HT-29 (cell line): Measurements from ENCODE around the gene HAT1. TPM values are rescaled to one million over a fixed set of nuclear protein-coding genes. Genes with fewer than 3 reads are reported as not detected.
A peak's percentile ranks its signal among the peaks of the same experiment; 100 is the strongest.
"Not testable (repeated sequence)": the region's sequence is repeated elsewhere in the genome, so short reads cannot be mapped to it uniquely, and the experiment has no call there.

Experiments
- DNase-seq: peaks from one replicate; pipeline ENCODE4 v3.0.0-alpha.2; 2015; ENCODE audit warnings: low spot score
- total RNA-seq: library from RNA; depleted of rRNA; stranded (reverse); fragments of >200 nt; shearing (Covaris generic); gene quantifications from 2 replicates; pipeline ENCODE4 v1.2.3, GENCODE V29; 2014

The HAT1 gene
- total RNA-seq, 1 experiment from 2014 or later, result 37.4 TPM

DNA sequence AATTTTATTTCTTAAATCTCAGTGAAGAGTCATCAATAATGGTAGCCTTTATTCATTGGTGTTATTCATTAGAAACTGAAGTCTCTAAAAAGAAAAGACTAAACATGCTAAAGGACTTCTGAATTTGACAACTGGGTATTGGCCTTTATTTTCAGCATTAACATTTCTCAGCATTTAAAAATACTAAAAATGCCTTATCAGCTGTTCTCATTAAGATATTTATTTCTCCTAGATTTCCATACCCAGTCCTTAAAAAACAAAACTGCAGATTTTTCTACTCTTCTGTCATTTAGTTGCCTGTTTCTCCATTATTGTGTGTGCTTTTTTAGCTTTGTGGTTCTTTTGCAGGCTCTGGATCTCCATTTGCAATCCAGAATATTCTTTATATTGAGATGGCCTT is 46.2 kb downstream of the HAT1 start:
- DNase-seq, result no peak

DNA sequence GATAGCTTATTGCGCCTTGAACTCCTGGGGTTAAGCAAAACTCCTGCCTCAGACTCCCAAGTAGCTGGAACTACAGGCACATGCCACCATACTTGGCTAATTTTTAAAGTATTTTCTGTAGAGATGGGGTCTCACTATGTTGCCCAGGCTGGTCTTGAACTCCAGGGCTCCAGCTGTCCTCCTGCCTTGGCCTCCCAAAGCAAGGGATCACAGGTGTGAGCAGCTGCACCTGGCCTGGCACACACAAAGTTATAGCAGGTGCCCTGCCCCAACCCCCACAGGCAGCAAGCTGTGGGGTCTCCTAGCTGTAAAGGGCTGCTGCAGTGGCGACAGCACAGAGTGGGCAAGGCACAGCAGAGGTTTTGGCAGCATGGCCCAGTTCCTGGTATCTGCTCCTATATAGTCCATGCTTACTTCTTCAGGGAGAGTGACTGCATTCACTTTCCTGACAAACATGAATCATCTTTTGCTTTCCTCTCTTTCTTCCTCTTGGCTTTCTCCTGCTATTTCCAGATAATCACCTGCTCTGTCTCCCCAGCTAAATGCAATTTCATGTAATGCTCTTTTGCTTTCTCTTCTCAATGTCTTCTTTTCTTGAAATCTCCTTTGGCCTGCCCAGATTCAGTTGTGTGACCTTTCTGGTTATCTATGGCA is 50.2 kb downstream of the HAT1 start:
- no peak for DNase-seq

DNA sequence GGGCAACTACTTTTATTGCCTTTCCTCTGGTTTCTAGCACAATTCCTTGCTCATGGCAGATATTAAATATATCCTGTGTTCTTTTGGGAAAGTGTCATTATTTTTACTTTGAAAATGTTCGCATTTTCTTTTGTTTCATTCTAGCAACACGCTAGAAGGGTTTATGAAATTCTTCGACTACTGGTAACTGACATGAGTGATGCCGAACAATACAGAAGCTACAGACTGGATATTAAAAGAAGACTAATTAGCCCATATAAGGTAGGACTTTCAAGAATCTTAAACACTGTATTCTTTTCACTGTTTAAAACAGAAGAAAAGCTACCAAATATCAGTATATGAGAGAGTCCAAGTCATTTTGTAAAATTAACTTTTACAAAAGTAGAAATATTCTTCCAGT is 56.8 kb downstream of the HAT1 start:
- no peak for DNase-seq

DNA sequence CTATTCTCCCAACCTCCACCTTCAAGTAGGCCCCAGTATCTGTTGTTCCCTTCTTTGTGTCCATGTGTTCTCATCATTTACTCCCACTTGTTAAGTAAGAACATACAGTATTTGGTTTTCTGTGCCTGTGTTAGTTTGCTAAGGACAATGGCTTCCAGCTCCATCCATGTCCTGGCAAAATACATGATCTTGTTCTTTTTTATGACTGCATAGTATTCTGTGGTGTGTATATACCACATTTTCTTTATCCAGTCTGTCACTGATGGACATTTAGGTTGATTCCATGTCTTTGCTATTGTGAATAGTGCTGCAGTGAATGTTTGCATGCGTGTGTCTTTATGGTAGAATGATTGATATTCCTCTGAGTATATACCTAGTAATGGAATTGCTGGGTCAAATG is 61.7 kb downstream of the HAT1 start:
- DNase-seq, result not testable (repeated sequence)

DNA sequence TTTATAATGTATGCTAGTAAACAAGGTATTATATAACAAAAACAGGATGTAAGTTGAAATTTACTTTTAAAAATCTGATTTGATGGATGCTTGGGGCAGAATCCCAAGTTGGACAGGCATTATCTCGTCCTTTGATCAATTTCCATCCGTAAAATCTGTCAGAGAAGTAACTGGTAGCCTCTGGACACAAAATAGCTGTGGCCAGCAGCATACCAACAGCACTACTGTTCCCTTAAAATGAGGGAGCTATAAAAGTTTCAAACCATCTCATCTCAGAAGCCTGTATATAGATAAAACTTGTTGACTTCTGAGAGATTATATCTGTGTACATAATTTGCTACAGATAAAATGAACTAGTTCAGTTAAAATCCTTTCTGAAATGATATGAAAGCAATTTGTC is 62.8 kb downstream of the HAT1 start:
- DNase-seq, result no peak

DNA sequence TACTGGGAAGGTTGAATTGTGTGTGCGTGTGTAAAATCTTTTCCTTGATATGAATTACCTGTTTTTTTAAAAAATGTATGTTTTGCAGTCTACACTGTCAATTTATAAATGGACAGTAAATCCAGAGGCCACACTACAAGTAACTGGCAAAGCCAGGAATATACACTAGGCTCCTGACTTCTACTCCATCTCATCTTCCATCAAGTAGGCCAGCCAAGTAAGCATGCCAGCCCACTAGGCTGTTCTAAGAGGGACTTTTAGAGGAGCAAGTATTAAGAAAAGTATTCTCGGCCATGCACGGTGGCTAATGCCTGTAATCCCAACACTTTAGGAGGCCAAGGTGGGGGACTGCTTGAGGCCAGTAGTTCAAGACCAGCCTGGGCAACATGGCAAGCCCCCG is 64.5 kb downstream of the HAT1 start:
- no peak for DNase-seq

DNA sequence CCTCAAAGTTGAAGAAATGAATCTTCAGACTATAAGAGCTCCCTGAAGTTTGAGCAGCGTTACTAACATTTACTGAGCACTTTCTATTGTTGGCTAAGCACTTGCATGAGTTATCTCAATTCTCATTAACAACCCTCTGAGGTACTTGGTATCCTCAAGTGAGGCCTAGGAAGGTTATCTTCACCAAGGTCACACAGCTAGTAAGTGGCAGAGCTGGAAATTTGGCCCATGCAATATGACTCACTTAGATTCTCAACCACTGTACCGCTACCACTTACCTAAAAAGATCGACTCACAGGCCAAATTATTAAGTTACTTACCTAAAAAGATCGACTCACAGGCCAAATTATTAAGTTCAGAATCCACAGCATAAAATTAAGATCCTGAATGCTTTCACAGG is 68.8 kb downstream of the HAT1 start:
- no peak for DNase-seq

DNA sequence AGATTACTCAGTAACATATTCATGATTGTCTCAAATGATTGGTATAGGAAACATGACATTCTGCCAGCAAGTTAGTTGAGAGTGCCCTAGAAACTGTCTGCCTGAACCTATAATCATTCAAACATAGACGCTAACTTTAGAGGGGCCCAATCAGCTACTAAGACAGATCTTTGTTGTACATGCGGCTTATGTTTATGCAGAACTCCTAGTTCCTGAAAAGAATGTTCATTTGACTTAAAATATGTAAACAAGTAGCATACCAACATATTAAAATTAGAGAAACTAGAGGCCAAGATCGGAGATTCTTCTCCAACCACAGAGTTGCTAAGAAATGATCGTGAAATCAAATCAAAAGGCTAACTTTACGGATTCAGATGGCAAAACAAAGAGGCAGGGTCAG is 73.3 kb downstream of the HAT1 start:
- no peak for DNase-seq

DNA sequence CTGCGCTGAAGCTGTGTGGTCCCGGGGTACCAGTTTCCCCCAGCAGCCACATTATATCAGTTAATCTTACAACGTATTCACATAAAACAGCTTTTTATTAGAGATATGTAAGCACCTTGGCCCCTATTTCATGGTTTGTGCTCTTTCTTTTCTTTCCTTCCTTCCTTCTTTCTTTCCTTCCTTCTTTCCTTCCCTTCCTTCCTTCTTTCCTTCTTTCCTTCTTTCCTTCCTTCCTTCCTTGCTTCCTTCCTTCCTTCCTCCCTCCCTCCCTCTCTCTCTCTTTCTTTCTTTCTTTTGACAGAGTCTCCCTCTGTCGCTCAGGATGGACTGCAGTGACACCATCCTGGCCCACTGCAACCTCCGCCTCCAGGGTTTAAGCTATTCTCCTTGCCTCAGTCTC is 73.8 kb downstream of the HAT1 start:
- no peak for DNase-seq

DNA sequence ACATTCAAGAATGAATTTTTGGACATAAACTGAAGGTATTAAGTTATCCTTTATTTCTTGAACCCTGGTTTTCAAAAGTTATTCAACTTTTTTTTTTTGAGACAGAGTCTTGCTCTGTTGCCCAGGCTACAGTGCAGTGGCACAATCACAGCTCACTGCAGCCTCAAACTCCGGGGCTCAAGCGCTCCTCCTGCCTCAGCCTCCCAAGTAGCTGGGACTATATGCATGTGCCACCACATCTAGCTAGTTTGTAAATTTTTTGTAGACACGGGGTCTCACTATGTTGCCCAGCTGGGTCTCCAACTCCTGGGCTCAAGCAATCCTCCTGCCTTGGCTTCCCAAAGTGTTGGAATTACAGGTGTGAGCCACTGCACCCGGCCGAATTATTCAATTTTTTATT is 74.8 kb downstream of the HAT1 start:
- not testable (repeated sequence) for DNase-seq

DNA sequence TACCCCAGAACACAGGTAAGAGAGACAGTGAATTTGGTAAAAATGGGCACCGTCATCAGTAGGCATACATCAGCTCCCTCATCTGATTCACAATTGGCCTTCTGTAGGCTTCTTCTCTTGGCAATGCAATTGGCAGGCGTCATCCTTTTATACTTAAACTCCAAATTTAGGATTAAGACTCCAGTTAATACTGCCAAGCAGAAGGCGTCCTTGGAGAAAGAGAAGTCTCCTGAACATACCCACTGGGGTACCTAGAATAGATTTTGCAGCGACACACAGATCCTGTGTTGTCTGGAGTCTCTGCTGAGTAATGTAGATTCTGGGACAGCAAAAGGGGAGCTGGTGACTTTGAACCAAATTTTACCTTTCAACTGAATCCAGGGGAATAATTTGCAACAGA is 76.9 kb downstream of the HAT1 start:
- DNase-seq, result no peak

DNA sequence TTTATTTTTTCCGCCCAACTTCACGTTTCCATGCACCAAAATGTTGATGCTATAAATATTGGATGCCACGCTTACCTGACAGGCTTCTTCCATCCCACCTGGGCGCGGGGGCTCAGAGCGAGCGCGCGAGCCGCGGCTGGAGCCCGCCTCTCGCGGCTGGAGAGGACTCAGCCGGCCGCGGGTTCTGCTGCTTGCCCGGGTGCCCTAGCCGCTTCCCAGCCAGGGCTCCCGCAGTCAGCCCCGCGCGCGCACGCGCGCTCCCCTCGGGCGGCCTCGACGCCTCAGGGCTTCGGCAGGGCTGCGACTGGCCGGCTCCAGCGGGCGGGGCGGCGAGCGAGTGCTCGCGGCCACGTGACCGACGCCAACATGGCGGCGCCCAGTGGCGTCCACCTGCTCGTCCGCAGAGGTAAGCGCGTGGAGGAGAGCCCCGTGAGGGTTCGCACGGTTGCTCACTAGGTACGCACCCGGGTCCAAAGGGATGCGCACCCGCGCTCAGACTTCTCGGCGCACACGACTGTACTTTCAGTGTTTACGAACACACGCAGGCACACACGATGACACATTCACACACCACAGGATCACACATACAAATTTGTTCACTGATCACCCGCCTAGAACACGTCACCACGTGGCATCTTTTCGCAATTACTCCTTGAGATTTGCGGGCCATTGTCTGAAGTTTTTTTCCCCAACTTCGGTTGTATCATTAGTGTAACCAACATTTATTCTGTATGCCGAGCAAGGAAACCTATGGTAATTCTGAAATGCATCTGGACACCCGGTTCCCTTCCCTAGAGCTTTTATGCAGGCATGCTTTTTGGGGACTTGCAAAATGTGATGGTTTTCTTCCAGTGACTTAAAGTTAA is 77.6 kb downstream of the HAT1 start, which contains the start of gene METAP1D:
METAP1D (plus strand) TSS at position 350 of the 866 bp plus-strand sequence; CDS start at position 367, 17 bp downstream.
- DNase-seq, result peak; percentile 93

DNA sequence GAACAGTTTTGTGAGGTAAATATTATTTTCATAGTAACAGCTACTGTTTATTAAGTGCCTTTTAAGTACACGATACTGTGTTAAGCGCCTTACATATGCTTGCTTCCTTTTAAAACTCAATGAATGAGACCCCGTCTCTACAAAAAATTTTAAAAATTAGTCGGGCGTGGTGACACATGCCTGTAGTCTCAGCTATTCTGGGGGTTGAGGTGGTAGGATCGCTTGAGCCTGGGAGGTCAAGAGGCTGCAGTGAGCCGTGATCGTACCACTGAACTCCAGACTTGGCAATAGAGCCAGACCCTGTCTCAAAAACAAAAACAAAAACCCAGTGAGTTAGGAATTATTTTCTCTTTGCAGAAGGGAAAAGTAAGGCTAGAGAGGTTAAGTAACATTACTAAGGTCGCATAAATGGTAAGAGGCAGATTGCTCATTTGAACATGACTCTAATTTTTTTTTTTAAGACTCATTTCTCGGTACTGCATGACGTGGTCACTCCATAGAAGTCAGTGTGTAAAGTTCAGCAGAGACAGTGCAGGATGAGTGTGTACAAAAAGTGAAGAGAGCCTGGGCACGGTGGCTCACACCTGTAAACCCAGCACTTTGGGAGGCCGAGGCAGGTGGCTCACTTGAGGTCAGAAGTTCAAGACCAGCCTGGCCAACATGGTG is 78.6 kb downstream of the HAT1 start:
- peak; percentile 3 for DNase-seq

DNA sequence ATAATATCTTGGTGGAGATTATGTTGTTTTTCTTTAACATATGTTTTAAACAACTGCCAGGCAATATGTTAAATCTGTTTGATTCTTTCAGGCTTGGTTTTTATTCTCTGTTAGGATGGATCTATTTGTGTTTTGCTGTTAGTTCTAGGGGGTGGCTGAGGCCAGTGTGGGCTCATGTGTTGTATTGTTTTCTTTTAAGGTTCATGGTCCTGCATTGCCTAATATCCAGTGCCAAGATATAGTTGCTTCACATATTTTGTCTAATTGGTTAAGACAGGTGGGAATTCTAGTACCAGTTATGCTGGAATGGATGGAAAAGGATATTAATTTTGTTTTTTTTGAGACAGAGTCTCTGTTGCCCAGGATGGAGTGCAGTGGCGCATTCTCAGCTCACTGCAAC is 85.1 kb downstream of the HAT1 start:
- no peak for DNase-seq

DNA sequence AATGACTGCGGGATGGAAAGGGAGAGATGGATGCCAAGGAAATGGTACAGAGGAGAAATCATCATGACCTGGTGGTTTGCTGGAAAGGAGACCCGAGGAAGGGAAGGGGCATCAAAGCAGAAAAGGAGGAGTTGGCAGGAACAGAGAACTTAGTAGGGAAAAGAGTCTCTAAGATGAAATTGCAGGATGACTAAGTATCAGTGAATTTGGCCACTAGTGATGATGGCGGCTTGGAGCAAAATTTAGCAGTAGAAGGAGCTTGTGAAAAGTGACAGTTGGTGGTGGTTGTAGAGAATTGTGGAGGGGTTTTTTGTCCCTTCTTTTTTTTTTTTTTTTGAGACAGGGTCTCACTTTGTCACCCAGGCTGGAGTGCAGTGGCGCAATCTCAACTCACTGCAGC is 87.6 kb downstream of the HAT1 start:
- DNase-seq, result no peak

DNA sequence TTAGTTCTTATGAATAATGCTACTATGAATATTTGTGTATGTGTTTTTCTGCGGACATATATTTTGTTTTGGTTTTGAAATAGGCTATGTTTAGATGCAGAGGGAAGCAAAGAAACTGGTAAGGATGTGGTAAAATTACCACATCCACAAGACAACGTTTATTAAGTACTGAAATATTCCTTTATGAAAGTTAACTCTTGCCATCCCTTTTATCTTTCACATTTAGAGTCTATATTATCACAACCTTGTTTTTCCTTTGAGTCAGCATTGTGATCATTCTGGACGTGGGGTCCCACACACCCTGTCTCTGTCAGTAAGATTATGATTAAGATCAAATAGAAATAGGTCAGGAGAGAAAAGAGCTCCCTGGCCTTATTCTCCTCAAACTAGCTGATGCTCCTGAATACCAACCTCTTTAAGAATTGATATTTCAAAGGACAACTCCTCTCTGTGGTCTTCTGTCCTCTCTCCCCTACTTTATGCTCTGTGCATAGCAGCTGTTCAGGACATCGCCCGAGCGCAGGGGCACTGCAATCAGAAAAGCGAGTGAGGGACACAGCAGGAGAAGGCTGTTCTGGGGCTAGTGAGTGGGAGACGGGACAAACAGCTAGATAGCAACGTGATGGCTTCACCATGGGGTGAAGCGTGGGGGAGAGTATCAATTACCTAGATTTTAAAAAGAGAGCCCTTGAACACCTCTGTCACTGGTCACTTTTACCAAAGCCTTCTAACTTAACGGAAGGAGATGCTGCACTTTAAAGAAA is 89.7 kb downstream of the HAT1 start:
- no peak for DNase-seq

DNA sequence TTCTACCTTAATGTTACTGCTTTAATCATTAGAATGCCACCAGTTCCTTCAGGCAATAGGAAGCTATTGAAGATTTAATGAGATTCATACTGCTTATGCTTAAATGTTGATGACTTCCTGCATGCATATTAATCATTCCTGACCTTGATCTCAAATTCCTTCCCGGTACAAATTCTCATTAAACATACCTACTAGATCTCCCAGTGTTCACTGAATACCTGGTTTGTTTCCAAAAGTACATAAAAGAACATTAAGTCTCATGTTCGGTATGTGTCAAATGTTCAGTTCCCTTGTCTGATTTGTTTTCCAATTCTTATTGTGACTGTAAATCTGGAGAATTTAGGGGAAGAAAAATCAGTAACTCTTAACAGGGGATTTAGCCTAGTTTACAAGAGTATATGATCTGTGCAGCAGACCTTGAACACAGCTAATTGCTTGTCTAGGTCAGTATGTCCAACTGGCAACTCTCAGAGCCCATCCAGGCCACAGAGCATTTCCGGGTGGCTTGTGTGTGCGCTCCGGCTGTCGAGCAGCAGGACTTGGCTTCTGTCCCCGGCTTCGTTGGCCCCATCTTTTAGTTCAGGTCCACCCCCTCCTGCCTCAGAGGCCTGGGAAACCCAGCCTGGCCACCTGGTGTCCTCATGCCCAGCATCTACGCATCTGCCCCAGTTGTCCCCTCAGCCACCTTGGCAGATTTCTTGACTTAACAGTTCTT is 90.6 kb downstream of the HAT1 start:
- DNase-seq, result no peak

DNA sequence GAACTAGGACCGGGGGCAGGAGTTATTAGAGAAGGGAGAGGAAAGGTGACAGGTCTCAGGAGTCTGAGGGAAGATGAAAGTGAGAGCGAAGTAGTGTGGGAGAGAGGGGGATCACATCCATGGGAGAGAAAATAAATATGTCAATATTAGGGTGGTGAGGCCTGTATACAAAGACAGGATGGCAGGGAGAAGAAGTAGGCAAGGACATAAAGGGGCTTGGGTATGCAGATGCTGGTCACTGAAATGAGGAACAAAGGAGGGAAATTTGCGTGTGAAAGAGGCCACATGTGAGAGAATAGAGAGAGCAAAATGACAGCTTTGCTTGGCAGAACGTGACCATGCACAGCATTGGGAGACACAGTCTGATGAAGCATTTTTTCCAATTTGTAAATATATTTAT is 91.1 kb downstream of the HAT1 start:
- no peak for DNase-seq

DNA sequence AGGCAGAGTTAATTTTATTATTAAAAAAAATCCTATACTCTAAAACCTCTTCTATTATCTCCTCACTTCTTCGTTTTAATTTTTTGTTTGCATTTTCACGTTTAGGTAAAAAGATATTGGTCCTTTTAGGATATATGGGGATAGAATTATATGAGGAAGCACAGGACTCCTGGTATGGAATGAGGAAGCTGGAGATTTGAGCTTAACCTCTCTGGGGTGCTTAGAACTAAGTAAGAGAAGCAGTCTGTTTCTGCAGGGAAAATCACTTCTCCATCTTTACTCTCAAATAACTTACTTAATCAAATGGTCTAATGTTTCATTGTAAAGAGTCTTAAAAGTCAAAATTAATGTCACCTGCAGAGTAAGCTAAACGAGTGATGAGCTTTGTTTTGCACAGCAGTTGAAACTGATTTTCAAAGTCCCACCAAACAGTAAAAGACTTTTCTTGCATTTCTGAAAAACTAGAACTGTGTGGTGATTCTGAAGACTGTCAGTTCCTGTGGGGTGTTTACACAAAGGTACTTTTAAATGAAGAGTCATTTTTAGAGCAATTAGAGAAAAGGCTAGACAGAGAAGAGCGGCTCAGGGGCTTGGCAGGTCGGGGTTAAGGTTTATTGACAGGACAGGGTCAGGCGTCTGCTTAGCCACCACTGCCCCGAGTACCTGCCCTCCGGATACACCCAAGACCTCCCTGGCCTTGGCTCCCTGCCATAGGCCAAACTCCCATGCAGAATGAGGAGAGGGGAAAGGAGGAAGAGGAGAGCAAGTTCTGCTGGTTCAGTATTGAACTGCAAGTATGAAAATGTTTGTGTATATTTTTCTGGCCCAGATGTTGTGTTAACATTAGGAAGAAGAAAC is 99.0 kb downstream of the HAT1 start:
- peak; percentile 21 for DNase-seq

DNA sequence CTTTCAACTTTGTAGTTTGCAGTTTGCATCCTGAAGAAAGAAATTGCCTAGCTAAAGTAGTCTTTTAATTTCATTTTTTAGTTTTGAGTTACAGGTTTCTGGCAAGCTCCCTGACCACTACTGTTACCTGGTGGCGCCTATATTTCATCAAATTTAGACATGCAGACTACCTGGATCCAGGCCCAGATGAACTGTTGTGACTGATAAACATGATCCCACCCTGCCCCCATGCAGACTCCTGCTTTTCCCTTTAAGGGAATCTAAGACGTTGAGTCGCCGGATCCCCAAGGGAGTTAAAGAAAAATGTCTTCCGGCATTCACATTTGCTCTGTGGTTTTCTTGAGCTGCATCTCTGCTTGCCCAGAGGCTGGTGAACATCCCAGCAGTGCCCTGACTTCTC is 99.7 kb downstream of the HAT1 start:
- DNase-seq, result no peak
